Right lobe of liver (tissue), 4 donors: ENCODE data around the gene DPAGT1.

ENCODE experiments used
- CTCF ChIP-seq, 4 donors: fragments of 200-600 bp in 3 of 4; fragments of 450-650 bp in 1 of 4; IDR thresholded peaks; one replicate each; pipeline versions ENCODE4 v1.5.1 to v1.8.0; 2016 to 2022; ENCODE audit warnings: antibody characterized with exemption in 4 of 4, mild to moderate bottlenecking in 2 of 4
- POLR2A ChIP-seq: fragments of 450-650 bp; IDR thresholded peaks from one replicate; pipeline ENCODE4 v1.6.1; 2017; ENCODE audit warnings: antibody characterized with exemption, mild to moderate bottlenecking
- donor health status: DM: no; HTN: no; CAD: no.
- donor health status: DM: no; HTN: no; CAD: no.
- donor health status: DM: no; HTN: yes; CAD: no.

- no peak for TF ChIP-seq CTCF (IDR thresholded peaks at IDR 0.05)
- TF ChIP-seq POLR2A = no peak
These were observed 6.0 kb upstream of the DPAGT1 start for GRCh38 chr11:119107538-119108145.
